DMS53 (cell line): ENCODE measurements around the gene ARMC9.

Source experiments
- DNase-seq: peaks from one replicate; lab custom pipeline; 2025; lab: John Stamatoyannopoulos, UW

Gene ARMC9

GRCh38 chr2:231204581-231204980 is 6.2 kb downstream of the ARMC9 start:
- no peak for DNase-seq

- no peak for DNase-seq
Measured at GRCh38 chr2:231207734-231208133, 9.3 kb downstream of the ARMC9 start.

DNA sequence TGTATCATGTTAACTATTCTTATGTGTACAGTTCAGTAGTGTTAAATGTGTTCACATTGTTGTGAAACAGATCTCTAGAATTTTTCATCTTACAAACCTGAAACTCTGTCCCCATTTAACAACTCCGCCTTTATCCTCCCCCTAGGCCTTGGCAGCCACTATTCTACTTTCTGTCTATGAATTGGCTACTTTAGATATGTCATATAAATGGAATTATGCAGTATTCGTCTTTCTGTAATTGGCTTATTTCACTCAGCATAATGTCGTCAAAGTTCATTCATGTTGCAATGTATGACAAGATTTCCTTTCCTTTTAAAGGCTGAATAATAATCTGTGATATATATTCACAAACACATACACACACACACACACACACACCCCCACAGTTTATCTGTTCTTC is 12.4 kb downstream of the ARMC9 start:
- DNase-seq, result no peak

DNA sequence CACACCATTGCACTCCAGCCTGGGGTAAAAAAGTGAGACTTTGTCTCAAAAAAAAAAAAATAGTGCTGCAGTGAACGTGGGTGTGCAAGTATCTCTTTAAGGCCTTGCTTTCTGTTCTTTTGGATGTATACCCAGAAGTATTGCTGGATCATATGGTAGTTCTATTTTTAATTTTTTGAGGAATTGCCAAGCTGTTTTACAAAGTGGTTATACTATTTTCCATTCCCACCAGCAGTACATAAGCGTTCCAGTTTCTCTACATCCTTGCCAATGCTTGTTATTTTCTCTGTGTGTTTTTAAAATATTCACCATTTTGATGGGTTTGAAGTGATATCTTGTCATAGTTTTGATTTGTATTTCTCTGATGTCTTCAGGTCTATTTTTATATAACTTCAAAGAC is 13.1 kb downstream of the ARMC9 start:
- no peak for DNase-seq

- DNase-seq, result no peak
Measured at GRCh38 chr2:231212329-231212845, 14.0 kb downstream of the ARMC9 start.

DNA sequence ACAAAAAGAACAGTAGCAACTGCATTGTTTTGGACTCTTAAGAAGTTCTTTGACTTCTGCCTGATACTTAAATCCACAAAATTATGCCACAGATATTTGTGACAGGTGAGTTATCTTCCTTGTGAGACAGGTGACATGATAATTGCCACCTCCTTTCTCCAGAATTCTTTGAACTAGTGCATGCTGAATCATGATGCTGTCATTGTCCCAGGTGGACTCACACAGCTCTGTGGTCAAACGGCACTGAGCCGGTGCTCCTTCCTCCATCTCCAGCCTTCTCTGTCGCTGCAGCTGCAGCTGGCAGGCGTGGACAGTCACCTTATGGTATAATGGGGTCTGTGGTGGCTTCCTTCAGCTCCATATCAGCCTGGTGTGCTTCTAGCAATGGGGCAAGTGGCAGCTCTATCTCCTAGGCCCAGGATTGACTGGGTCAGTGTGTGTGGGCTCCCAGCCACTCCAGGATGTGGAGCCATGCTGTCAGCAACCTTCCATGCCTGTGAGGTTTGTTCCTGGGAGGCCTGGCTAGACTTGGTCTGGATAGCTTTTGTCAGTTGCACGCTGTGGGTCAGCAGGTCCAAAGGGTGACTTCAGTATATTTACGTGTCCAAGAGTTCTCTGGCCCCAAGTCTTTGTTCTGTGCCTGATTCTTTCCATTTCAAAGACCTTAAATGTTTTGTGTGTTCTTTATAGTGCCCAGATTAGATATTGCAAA is 15.7 kb downstream of the ARMC9 start:
- DNase-seq, result no peak

DNA sequence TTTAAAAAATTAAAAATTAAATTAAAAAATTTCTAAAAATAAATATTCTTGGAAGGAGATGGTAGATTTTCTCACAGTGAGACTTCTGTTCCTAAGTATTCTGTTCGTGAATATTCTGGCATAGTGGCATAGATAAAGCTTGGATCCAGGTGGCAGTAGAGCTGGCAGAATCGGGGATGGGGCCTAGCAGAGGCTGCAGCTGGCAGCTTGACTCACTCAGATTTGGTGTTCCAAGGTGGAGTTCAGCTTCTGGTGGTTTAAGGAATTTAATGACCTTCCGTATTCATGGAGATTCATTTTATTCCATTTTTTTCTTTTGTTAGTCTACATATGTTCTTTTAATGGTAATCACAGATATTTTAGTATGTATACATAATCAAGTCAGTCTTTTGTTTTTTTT is 19.9 kb downstream of the ARMC9 start:
- no peak for DNase-seq

GRCh38 chr2:231219289-231219688 is 20.9 kb downstream of the ARMC9 start:
- no peak for DNase-seq

DNA sequence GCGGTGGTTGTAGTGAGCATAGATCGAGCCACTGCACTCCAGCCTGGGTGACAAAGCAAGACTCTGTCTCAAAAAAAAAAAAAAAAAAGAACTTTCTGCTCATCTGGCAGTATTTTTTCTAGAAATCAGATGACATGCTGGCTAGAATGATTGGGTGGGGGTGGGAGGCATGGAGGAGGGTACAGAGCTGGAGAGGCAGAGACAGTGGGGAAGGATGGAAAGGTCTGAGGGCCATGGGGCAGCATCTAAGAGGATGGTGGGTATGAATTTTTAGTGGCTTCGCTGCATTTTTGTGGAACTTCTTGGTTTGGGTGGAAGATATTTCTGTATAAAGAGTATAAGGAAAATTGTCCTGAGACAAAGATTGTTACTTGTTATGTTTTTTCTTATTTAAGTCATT is 23.3 kb downstream of the ARMC9 start:
- no peak for DNase-seq

- no peak for DNase-seq
Measured at GRCh38 chr2:231222318-231223000, 24.0 kb downstream of the ARMC9 start.

DNA sequence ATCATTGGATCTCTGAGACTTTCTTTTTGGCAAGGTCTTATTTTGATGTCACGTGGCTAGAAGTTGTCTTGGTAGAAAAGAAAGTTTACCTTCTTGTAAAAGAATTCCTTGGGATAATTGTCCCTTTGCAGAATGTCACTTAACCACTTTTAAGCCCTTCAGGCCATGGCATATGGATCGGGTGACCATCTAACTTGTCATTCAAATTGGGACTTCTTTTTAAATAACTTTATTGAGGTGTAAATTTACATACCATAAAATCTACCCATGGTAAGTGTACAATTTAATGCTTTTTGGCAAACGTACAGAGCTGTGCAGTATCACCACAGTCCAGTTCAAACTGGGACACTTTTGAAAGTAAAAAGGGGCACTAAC is 24.6 kb downstream of the ARMC9 start:
- no peak for DNase-seq

DNA sequence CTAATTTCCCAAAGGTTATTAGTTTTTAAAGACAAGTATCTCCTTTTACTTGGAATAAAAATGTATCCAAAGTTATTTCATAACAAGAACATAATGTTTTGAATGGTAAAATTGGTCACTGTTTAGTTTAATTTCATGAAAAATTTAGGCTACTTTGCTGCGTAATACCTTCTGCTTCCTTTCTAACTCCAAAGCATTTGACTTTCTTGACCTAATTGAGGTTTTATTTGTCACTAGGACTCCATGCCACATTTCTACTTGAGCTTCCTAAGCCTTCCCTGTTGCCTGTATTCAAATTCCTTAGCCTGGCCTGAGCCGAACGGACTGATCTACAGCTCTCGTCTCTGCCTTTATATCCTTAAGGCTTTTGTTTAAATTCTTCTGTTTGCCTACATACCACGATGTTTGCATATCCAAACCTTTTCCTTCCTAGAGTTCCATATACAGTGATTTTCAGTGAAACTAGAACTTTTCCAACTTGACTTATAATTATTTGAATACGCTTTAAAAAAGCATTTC is 25.1 kb downstream of the ARMC9 start:
- DNase-seq, result no peak

DNA sequence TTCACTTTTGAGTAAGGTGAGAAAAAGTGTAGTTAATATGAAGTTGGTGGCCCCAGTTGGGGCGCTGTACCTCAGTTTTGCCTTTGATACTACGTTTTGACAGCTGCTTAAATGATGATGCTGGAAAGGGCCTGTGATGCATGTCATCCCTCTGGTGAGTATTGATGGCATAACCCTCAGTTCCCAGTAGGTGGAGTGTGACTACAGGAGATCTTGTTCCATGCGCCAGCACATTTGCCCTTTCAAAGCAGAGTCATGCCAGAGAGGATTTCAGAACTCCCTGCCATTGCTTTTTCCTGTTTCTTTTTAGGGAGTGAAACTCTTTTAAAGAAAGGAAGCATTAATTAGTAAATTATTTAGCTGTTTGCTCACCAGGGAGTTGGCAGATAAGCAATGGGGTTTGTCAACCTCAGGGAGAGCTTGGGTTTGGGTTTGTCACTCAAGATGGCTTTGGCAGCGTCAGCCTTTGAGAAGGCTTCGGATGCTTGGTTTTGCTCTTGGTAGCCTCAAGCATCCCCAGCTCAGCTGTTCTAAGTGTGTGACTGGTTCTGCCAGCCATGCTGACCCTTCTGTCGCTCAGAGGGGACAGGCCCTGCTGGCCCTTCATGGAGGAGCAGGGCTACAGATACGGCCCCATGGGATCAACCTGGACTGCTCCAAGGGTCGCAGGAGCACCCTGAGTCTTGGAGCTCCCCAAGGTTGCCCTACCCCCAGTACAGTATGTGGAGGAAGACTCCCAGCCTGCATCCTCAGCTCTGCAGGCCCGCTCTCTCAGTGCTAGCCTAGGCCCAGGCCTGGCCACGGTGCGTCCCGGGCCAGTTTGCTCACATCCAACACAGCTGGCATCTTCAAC is 29.1 kb downstream of the ARMC9 start:
- DNase-seq, result peak; percentile 84

DNA sequence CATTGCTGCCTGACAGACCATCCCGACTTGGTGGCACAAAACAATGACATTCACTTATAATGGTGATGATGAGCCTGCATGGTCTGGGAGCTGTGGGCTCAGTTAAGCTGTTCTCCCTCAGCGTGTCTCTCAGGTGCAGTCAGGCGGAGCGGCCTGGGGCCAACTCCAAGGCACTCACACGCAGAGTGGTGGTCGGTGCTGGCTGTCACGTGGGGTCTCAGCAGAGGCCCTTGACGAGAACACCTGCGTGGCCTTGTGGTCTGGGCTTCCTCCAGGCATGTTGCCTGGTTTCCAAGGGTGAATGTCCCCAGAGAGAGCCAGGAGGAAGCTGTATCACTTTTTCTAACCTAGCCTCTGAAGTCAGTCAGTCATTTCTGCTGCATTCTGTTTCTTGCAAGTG is 29.8 kb downstream of the ARMC9 start:
- DNase-seq, result no peak

GRCh38 chr2:231228974-231229529 is 30.6 kb downstream of the ARMC9 start:
- peak; percentile 4 for DNase-seq

- DNase-seq, result no peak
Measured at GRCh38 chr2:231235217-231235616, 36.8 kb downstream of the ARMC9 start.

DNA sequence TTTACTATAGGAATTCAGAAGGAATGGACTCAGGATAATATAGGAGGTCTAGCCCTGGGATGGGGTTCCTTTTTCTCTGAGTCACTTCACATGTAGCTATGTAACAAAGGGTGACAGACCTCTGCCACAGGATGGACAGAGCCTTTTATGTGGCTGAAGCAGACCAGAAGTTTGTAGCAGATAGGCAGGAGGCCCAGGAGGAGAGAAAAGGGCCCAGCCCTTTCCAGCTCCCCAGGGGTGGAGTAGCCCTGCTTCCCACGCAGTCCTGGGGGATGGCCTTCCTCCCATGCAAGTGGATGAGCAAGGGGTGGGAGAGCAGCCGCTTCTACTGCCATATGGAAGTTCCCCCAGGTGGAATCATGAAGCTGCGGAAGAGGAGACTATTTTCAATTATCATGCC is 40.3 kb downstream of the ARMC9 start:
- no peak for DNase-seq

GRCh38 chr2:231239751-231240150 is 41.3 kb downstream of the ARMC9 start:
- no peak for DNase-seq

DNA sequence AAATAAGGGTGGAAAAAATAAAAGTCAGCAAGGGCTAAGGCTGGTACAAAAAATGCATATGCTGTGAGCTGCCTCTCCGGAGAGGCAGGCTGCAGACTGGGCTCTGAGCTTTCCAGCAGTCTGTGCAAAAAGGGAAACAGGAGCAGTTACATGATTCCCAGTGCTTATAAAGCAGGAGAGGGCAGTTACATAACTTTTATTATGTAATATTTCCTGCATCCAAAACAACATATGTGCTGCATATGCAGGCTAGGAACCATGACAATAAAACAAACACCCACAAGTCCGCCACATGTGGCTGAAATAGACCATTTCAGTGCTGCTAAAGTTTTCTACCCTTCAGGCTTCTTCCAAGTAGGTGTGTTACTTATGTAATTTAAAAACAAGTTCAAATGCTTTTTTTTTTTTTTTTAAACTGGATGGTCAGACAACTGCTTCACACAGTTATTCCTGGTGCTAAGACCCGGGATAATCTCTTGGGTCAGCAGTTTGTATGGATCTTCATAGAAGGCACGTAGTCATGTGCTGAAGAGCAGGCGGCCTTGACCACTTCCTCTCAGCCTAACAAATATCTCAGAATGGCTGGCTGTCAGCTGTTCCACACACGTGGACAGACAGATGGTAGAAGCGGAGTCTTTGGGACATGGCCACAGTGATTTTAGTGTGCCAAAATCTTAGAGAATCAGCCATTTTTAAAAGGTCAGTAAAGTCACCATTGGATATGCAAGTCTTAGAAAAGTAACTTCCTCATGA is 43.5 kb downstream of the ARMC9 start:
- DNase-seq, result no peak

DNA sequence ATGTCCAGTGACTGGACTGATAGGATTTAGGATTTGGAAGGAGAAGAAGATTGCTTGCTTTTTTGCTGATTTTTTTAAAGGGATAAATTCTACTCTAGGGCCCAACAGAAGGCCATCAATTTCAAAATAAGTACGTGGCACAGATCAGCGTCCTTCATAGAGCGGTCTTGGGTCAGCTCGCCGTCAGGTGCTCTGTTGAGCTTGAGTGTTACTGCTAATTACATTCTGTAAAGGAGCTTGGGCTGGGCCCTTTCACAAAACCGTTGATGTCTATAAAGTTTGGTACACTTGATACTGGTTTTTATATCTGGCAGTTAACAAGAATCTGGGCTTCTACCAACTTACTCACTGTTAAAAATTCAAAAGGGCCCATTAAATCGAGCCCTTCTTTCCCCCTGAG is 45.4 kb downstream of the ARMC9 start:
- no peak for DNase-seq
